SU-DHL-6 (cell line): ENCODE results near the gene POGLUT3.

Experiments
- EZH2phosphoT487 ChIP-seq: fragments of 200-600 bp; sonication (generic), shearing (Covaris generic); conservative IDR thresholded peaks from 2 replicates; pipeline ENCODE4 v1.6.1; 2018; ENCODE audit warnings: mild to moderate bottlenecking, antibody characterized with exemption, low read length, moderate library complexity, mixed read lengths
- TF ChIP-seq, protein P1 (sequence below): fragments of 200-600 bp; sonication (generic); IDR thresholded peaks from one replicate; pipeline ENCODE4 v1.5.1; 2017; ENCODE audit warnings: antibody characterized with exemption, mild to moderate bottlenecking, low read length, moderate library complexity; ENCODE audit not compliant: insufficient read depth, poor library complexity, severe bottlenecking

DNA sequence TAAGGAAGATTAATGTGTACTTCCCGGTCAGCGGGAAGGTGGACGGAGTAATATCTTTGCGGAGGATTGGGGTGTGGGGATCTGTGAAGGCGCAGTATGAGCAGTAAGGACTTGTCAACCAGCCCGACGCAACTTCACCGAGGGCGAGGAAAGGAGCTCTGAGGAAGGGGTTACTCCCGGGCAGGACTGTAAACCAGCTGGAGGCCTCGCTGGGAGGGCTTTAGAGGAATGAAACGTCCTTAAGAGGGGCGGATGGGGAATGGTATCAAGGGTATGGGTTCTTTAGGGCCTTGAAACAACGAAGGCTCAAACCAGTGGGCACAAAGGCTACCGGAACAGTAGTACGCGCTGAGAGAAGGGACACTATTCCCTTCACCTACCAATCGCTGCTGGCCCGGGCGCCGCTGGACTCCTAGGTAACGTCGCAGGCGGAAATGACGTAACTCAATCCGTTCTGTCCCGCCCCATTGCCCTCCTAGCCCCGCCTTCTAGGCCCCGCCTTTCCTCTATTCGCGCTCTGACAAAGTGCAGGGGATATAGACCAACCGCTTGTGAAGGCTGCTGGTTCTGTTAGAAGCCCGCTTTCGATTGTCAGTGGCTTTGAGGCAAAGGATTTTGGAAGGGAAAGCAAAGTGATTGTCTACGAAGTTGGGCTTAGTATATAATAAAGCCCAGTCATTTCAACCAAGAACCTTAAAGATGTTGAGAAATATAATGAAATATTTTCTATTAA lies 30.9 kb downstream of the POGLUT3 start, which contains the start of gene C11orf65:
- TF ChIP-seq, protein P1, sequence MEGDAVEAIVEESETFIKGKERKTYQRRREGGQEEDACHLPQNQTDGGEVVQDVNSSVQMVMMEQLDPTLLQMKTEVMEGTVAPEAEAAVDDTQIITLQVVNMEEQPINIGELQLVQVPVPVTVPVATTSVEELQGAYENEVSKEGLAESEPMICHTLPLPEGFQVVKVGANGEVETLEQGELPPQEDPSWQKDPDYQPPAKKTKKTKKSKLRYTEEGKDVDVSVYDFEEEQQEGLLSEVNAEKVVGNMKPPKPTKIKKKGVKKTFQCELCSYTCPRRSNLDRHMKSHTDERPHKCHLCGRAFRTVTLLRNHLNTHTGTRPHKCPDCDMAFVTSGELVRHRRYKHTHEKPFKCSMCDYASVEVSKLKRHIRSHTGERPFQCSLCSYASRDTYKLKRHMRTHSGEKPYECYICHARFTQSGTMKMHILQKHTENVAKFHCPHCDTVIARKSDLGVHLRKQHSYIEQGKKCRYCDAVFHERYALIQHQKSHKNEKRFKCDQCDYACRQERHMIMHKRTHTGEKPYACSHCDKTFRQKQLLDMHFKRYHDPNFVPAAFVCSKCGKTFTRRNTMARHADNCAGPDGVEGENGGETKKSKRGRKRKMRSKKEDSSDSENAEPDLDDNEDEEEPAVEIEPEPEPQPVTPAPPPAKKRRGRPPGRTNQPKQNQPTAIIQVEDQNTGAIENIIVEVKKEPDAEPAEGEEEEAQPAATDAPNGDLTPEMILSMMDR: no peak
- TF ChIP-seq EZH2phosphoT487: no peak
